GM06990 (cell line): Measurements from ENCODE around the gene KRTAP3-1.

Experiments
- DNase-seq: peaks from one replicate; pipeline ENCODE4 v3.0.0-alpha.2; 2011; ENCODE audit not compliant: insufficient read length; ENCODE audit errors: extremely low read depth
- H3K27me3 ChIP-seq: replicated peaks from 2 replicates; pipeline ENCODE4 v1.6.0; 2011; ENCODE audit warnings: low read length; ENCODE audit not compliant: control insufficient read depth, insufficient read depth
- H3K36me3 ChIP-seq: 2 replicates; pipeline ENCODE4 v1.5.1; 2011; ENCODE audit warnings: low read length; ENCODE audit not compliant: control insufficient read depth, insufficient read depth
- H3K4me3 ChIP-seq: replicated peaks from 2 replicates; pipeline ENCODE4 v1.5.1; 2011; ENCODE audit warnings: low read depth, mild to moderate bottlenecking, control low read depth, low read length
- CTCF ChIP-seq: IDR thresholded peaks from 2 replicates; pipeline ENCODE4 v1.5.1; 2011; ENCODE audit warnings: low read length, control low read depth, mild to moderate bottlenecking, inconsistent platforms; ENCODE audit not compliant: insufficient read depth, poor library complexity, severe bottlenecking

KRTAP3-1 gene

GRCh38 chr17:40995116-40995515 is 13.8 kb downstream of the KRTAP3-1 start:
- no peak for DNase-seq
- no peaks in the 10 kb centered on the region for H3K36me3 ChIP-seq
- H3K27me3 ChIP-seq = no peaks in the 10 kb centered on the region
- H3K4me3 ChIP-seq = no peak overlapping the region
- TF ChIP-seq CTCF = no peak

- H3K4me3 ChIP-seq = no peak within 1 kb of the TSS
- no peaks in the 10 kb centered on the region for H3K27me3 ChIP-seq
- no peak for TF ChIP-seq CTCF
- no peaks in the 10 kb centered on the region for H3K36me3 ChIP-seq
- DNase-seq = no peak
Measured at GRCh38 chr17:40993839-40994238, 15.1 kb downstream of the KRTAP3-1 start, which contains the start of gene KRTAP3-3. KRTAP3-3 (minus strand) TSS chr17:40994164; CDS start chr17:40994097, 67 bp downstream.

GRCh38 chr17:40993084-40993483 is 15.8 kb downstream of the KRTAP3-1 start:
- no peak for DNase-seq
- H3K4me3 ChIP-seq = no peak overlapping the region
- H3K27me3 ChIP-seq = no peaks in the 10 kb centered on the region
- no peak for TF ChIP-seq CTCF
- no peaks in the 10 kb centered on the region for H3K36me3 ChIP-seq

- no peaks in the 10 kb centered on the region for H3K27me3 ChIP-seq
- DNase-seq = no peak
- no peaks in the 10 kb centered on the region for H3K36me3 ChIP-seq
- no peak overlapping the region for H3K4me3 ChIP-seq
- no peak for TF ChIP-seq CTCF
Measured at GRCh38 chr17:40992666-40993065, 16.3 kb downstream of the KRTAP3-1 start.

- no peak for TF ChIP-seq CTCF
- no peak overlapping the region for H3K4me3 ChIP-seq
- no peak for DNase-seq
- no peaks in the 10 kb centered on the region; the same call in 1 of the 2 replicates for H3K27me3 ChIP-seq
- H3K36me3 ChIP-seq = no peaks in the 10 kb centered on the region
Measured at GRCh38 chr17:40986920-40987319, 22.0 kb downstream of the KRTAP3-1 start.

- DNase-seq = no peak
- Histone ChIP-seq H3K27me3 (no peaks in the 10 kb centered on the region; the same call in 1 of the 2 replicates), H3K4me3 (no peak within 1 kb of the TSS), H3K36me3 (no peaks in the 10 kb centered on the region)
- no peak for TF ChIP-seq CTCF
Measured at GRCh38 chr17:40984226-40984625, 24.7 kb downstream of the KRTAP3-1 start, which contains the start of gene KRT40. KRT40 (minus strand) TSS chr17:40984326; CDS start chr17:40984273, 53 bp downstream.
